Mucosa of descending colon (tissue), 3 donors: ENCODE measurements around the gene CASR. TPM values are rescaled to one million over a fixed set of nuclear protein-coding genes. Genes with fewer than 3 reads are reported as not detected.

Source experiments
- ATAC-seq: fragments of 200-7000 bp; cut with Tn5 transposase; one replicate; pipeline ENCODE4 v1.9.1; 2020; ENCODE audit warnings: mild to moderate bottlenecking, moderate library complexity
- DNase-seq, 3 donors: peaks; one replicate each; pipeline ENCODE4 v3.0.0-alpha.2; 2020
- H3K36me3 ChIP-seq: fragments of 200-600 bp; one replicate; pipeline ENCODE4 v1.8.0; 2021; ENCODE audit warnings: low read depth, mild to moderate bottlenecking
- H3K4me1 ChIP-seq: fragments of 200-600 bp; one replicate; pipeline ENCODE4 v1.8.0; 2021; ENCODE audit warnings: low read depth, mild to moderate bottlenecking
- H3K4me3 ChIP-seq: fragments of 200-600 bp; one replicate; pipeline ENCODE4 v1.8.0; 2021; ENCODE audit warnings: mild to moderate bottlenecking
- H3K9me3 ChIP-seq: fragments of 200-600 bp; one replicate; pipeline ENCODE4 v1.8.0; 2021; ENCODE audit warnings: mild to moderate bottlenecking
- intact Hi-C, 2 donors: fragments of 100-400 bp; cut with DNase I in 1 of 2; cut with micrococcal nuclease in 1 of 2; formaldehyde crosslinking; loops; one replicate each; pipeline versions ENCODE4 v1.11.0 to v1.11.1; 2022; cut with DNase I, micrococcal nuclease
- total RNA-seq, 3 donors: library from RNA; stranded (reverse); fragmentation: NEBNext Ultra II Directional in 2 of 3; extraction: Animal tissue kit (Norgen Biotek cat#: 25700) in 2 of 3; gene quantifications; one replicate each; pipeline versions ENCODE4 v1.2.1 to v1.2.4, GENCODE V29; 2021 to 2023
- TF ChIP-seq, protein P1 (sequence below): fragments of 200-600 bp; IDR thresholded peaks from one replicate; pipeline ENCODE4 v1.8.0; 2022; ENCODE audit warnings: antibody characterized with exemption, mild to moderate bottlenecking
- donor health status: DM: no; HTN: no; CAD: no; lungs with moderate emphysema.
- donor health status: DM: no; HTN: no; CAD: no.
- donor health status: DM: no; HTN: yes; CAD: no.

The CASR gene
- total RNA-seq, 3 donors from 2014 or later = 0.32 to 1.2 (median 0.36) TPM

- H3K36me3 ChIP-seq = no peaks in the 10 kb centered on the region
- TF ChIP-seq, protein P1, sequence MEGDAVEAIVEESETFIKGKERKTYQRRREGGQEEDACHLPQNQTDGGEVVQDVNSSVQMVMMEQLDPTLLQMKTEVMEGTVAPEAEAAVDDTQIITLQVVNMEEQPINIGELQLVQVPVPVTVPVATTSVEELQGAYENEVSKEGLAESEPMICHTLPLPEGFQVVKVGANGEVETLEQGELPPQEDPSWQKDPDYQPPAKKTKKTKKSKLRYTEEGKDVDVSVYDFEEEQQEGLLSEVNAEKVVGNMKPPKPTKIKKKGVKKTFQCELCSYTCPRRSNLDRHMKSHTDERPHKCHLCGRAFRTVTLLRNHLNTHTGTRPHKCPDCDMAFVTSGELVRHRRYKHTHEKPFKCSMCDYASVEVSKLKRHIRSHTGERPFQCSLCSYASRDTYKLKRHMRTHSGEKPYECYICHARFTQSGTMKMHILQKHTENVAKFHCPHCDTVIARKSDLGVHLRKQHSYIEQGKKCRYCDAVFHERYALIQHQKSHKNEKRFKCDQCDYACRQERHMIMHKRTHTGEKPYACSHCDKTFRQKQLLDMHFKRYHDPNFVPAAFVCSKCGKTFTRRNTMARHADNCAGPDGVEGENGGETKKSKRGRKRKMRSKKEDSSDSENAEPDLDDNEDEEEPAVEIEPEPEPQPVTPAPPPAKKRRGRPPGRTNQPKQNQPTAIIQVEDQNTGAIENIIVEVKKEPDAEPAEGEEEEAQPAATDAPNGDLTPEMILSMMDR = no peak
- H3K4me3 ChIP-seq = no peak overlapping the region
- intact Hi-C loops = no loop called here
- H3K4me1 ChIP-seq = no peaks in the 10 kb centered on the region
- ATAC-seq (no peak), DNase-seq (no peak)
- no peaks in the 10 kb centered on the region for H3K9me3 ChIP-seq
Observed at GRCh38 chr3:122263058-122263457, 79.6 kb downstream of the CASR start.

DNA sequence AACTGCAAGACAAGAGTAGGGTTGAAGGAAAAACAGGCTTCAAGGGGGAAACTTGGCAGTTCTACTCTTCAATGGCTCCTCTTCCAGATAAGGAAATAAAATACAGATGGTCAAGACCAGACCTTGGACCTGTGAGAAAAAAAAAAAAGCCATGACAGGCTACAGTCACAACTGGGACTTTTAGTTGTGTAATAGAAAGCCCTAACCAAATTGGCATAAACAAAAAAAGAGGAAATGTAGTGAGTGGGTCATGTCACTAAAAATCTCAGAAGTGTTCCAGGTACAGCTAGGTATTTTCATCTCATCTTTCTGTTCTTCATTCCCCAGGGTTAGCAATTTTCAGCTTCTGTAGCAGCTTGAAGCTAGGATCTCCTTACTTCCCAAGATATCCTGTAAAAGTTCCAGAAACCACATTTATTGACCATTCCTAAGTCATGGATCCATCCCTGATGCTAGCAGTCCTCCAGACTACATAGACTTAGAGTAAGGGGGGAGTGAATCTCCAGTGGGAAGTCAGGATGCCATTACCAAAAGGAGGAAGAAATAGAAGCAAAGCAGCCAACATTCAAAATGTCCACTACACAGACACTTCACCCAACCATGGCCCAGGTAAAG is 80.6 kb downstream of the CASR start:
- no peaks in the 10 kb centered on the region for H3K9me3 ChIP-seq
- no peak for DNase-seq
- intact Hi-C loops = no loop called here
- no peak for ATAC-seq
- no peaks in the 10 kb centered on the region for H3K36me3 ChIP-seq
- no peak overlapping the region for H3K4me3 ChIP-seq
- H3K4me1 ChIP-seq = no peaks in the 10 kb centered on the region
- TF ChIP-seq, protein P1 = no peak

DNA sequence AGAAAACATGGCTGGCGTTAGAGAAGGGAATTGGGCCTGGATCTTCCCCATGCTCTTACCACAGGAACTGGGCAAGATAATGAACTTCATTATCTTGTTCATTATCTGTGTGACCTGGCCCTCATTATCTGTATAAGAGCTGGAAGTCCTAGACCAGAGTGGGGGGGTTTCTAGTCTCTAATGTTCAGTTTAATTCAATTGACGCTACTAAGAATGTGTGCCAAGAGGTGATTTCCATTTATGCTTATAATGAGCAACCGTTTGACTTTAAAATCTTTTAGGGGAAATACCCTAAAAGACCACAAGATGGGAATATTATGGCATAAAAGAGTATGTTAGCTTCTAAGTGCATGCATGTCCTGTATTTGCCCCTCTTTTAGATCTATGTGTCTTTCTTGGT is 82.5 kb downstream of the CASR start:
- no peak for DNase-seq
- Histone ChIP-seq H3K9me3 (no peaks in the 10 kb centered on the region), H3K4me1 (no peaks in the 10 kb centered on the region), H3K4me3 (no peak overlapping the region), H3K36me3 (no peaks in the 10 kb centered on the region)
- TF ChIP-seq, protein P1 = no peak
- intact Hi-C loops = no loop called here
- ATAC-seq = no peak

- Histone ChIP-seq H3K36me3 (no peaks in the 10 kb centered on the region), H3K9me3 (no peaks in the 10 kb centered on the region), H3K4me3 (no peak overlapping the region), H3K4me1 (no peaks in the 10 kb centered on the region)
- TF ChIP-seq, protein P1 = no peak
- ATAC-seq (no peak), DNase-seq (no peak)
- intact Hi-C loops = no loop called here
Observed at GRCh38 chr3:122268257-122269024, 85.0 kb downstream of the CASR start.

DNA sequence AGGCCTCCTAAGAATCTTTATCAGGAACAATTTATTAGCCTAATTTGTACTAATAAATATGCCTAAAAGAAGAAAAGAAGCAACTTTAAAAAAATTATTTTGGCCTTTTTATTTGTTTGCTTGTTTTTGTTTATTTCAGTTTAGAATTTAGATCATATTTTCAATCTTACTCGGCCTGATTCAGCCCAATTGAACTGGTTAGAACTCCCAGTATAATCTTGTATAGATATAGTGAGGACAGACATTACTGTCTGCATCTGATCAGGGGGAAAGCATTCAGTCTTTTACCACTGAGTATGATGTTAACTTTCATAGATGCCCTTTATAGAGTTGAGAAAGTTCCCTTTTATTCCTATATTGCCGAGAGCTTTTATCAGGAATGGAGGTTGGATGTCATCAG is 85.6 kb downstream of the CASR start:
- intact Hi-C loops = no loop called here
- Histone ChIP-seq H3K36me3 (no peaks in the 10 kb centered on the region), H3K4me1 (no peaks in the 10 kb centered on the region), H3K9me3 (no peaks in the 10 kb centered on the region), H3K4me3 (no peak overlapping the region)
- TF ChIP-seq, protein P1 = no peak
- DNase-seq = no peak
- ATAC-seq = no peak
